H9 (cell line): Measurements from ENCODE around the gene MYMK. TPM values are rescaled to one million over a fixed set of nuclear protein-coding genes. Genes with fewer than 3 reads are reported as not detected.

ENCODE experiments used
- DNase-seq: peaks from one replicate; pipeline ENCODE4 v3.0.0-alpha.2; 2017
- H2AFZ ChIP-seq: one replicate; pipeline ENCODE4 v1.6.1; 2013; ENCODE audit warnings: mild to moderate bottlenecking, low read length, control low read depth, moderate library complexity
- H2AK5ac ChIP-seq: 2 replicates; pipeline ENCODE4 v1.6.1; 2013; ENCODE audit warnings: low read length, control low read depth, mixed read lengths; ENCODE audit not compliant: insufficient read length
- H2BK120ac ChIP-seq: one replicate; pipeline ENCODE4 v1.6.1; 2013; ENCODE audit warnings: low read depth, mild to moderate bottlenecking, low read length, control low read depth, inconsistent platforms; ENCODE audit not compliant: poor library complexity, severe bottlenecking
- H2BK12ac ChIP-seq: 2 replicates; pipeline ENCODE4 v1.6.1; 2013; ENCODE audit warnings: low read length, control low read depth, mixed read lengths, low read depth; ENCODE audit not compliant: insufficient read length
- H2BK15ac ChIP-seq: 2 replicates; pipeline ENCODE4 v1.6.1; 2013; ENCODE audit warnings: low read depth, low read length, control low read depth
- H2BK20ac ChIP-seq: one replicate; pipeline ENCODE4 v1.6.1; 2013; ENCODE audit warnings: low read depth, mild to moderate bottlenecking, low read length, control low read depth, inconsistent platforms; ENCODE audit not compliant: poor library complexity, severe bottlenecking
- H2BK5ac ChIP-seq: 2 replicates; pipeline ENCODE4 v1.6.1; 2013; ENCODE audit warnings: low read length, control low read depth, mixed read lengths; ENCODE audit not compliant: insufficient read length
- H3K14ac ChIP-seq: 2 replicates; pipeline ENCODE4 v1.6.1; 2013; ENCODE audit warnings: low read length, control low read depth; ENCODE audit not compliant: insufficient read depth
- H3K18ac ChIP-seq: 2 replicates; pipeline ENCODE4 v1.6.1; 2013; ENCODE audit warnings: low read depth, mild to moderate bottlenecking, mixed read lengths, low read length, control low read depth; ENCODE audit not compliant: insufficient read length
- H3K23ac ChIP-seq: 2 replicates; pipeline ENCODE4 v1.6.1; 2013; ENCODE audit warnings: low read length, control low read depth, mixed read lengths, low read depth; ENCODE audit not compliant: insufficient read length
- H3K23me2 ChIP-seq: 2 replicates; pipeline ENCODE4 v1.6.1; 2013; ENCODE audit warnings: low read depth, mild to moderate bottlenecking, mixed read lengths, low read length, control low read depth; ENCODE audit not compliant: insufficient read length, poor library complexity, severe bottlenecking
- H3K27ac ChIP-seq: 2 replicates; pipeline ENCODE4 v1.5.1; 2013; ENCODE audit warnings: low read length, control low read depth, mixed read lengths, low read depth; ENCODE audit not compliant: insufficient read length
- H3K27me3 ChIP-seq: 2 replicates; pipeline ENCODE4 v1.6.1; 2013; ENCODE audit warnings: low read length, control low read depth, inconsistent platforms; ENCODE audit not compliant: insufficient read depth
- H3K4ac ChIP-seq: 2 replicates; pipeline ENCODE4 v1.6.1; 2013; ENCODE audit warnings: low read depth, mild to moderate bottlenecking, control low read depth, inconsistent platforms, low read length, moderate library complexity
- H3K4me1 ChIP-seq: 2 replicates; pipeline ENCODE4 v1.6.1; 2013; ENCODE audit warnings: low read length, control low read depth, inconsistent platforms; ENCODE audit not compliant: insufficient read depth
- H3K4me2 ChIP-seq: 2 replicates; pipeline ENCODE4 v1.6.1; 2013; ENCODE audit warnings: low read length, control low read depth, mixed read lengths; ENCODE audit not compliant: insufficient read length, insufficient read depth
- H3K56ac ChIP-seq: 2 replicates; pipeline ENCODE4 v1.6.1; 2013; ENCODE audit warnings: low read depth, mild to moderate bottlenecking, mixed read lengths, low read length, control low read depth; ENCODE audit not compliant: insufficient read length
- H3K79me1 ChIP-seq: 2 replicates; pipeline ENCODE4 v1.6.1; 2013; ENCODE audit warnings: low read depth, mild to moderate bottlenecking, moderate library complexity, low read length, control low read depth, inconsistent platforms; ENCODE audit not compliant: insufficient read depth, poor library complexity, severe bottlenecking
- H3K79me2 ChIP-seq: 2 replicates; pipeline ENCODE4 v1.6.1; 2013; ENCODE audit warnings: low read length, control low read depth, inconsistent platforms; ENCODE audit not compliant: insufficient read depth
- H3K9ac ChIP-seq: 2 replicates; pipeline ENCODE4 v1.6.1; 2013; ENCODE audit warnings: low read length, control low read depth, mixed read lengths; ENCODE audit not compliant: insufficient read length; ENCODE audit errors: extremely low read depth
- H3K9me3 ChIP-seq: one replicate; pipeline ENCODE4 v1.6.1; 2013; ENCODE audit warnings: low read depth, low read length, inconsistent platforms; ENCODE audit not compliant: control insufficient read depth
- H3T11ph ChIP-seq: one replicate; pipeline ENCODE4 v1.6.1; 2013; ENCODE audit warnings: mild to moderate bottlenecking, low read length, control low read depth, inconsistent platforms
- H4K20me1 ChIP-seq: one replicate; pipeline ENCODE4 v1.6.1; 2013; ENCODE audit not compliant: control insufficient read depth, insufficient read length, insufficient read depth
- H4K5ac ChIP-seq: 2 replicates; pipeline ENCODE4 v1.6.1; 2013; ENCODE audit warnings: low read depth, mild to moderate bottlenecking, mixed read lengths, low read length, control low read depth; ENCODE audit not compliant: insufficient read length
- H4K8ac ChIP-seq: replicated peaks from 2 replicates; pipeline ENCODE4 v1.6.1; 2013; ENCODE audit warnings: low read length, control low read depth, mixed read lengths, low read depth; ENCODE audit not compliant: insufficient read length
- H4K91ac ChIP-seq: 2 replicates; pipeline ENCODE4 v1.6.1; 2013; ENCODE audit warnings: low read depth, mild to moderate bottlenecking, moderate library complexity, mixed read lengths, low read length, control low read depth; ENCODE audit not compliant: insufficient read length
- H3K27ac Mint-ChIP-seq, 3 experiments: 2 replicates in 2 of 3; 3 replicates in 1 of 3; pipeline ENCODE4 v1.8.0; 2020 to 2021; ENCODE audit warnings: mixed read lengths in 3 of 3, mild to moderate bottlenecking in 1 of 3, moderate library complexity in 1 of 3
- H3K27me3 Mint-ChIP-seq: 2 replicates; pipeline ENCODE4 v1.8.0; 2021; ENCODE audit warnings: low read depth, mild to moderate bottlenecking, moderate library complexity, mixed read lengths
- H3K36me3 Mint-ChIP-seq, 3 experiments: 2 replicates in 2 of 3; 3 replicates in 1 of 3; pipeline ENCODE4 v1.8.0; 2020 to 2021; ENCODE audit warnings: low read depth in 3 of 3, mixed read lengths in 3 of 3; ENCODE audit not compliant: insufficient read depth in 1 of 3
- H3K4me1 Mint-ChIP-seq, 2 experiments: 2 replicates each; pipeline ENCODE4 v1.8.0; 2020; ENCODE audit warnings: mixed read lengths in 2 of 2
- H3K4me3 Mint-ChIP-seq, 2 experiments: 2 replicates in 1 of 2; 3 replicates in 1 of 2; pipeline ENCODE4 v1.8.0; 2020 to 2021; ENCODE audit warnings: mild to moderate bottlenecking in 2 of 2, mixed read lengths in 2 of 2, moderate library complexity in 1 of 2
- H3K9me3 Mint-ChIP-seq, 2 experiments: 2 replicates in 1 of 2; 3 replicates in 1 of 2; pipeline ENCODE4 v1.8.0; 2020; ENCODE audit warnings: mild to moderate bottlenecking in 2 of 2, mixed read lengths in 2 of 2, moderate library complexity in 1 of 2
- WGBS: extraction: QIAGEN DNeasy Blood & Tissue Kit; methylation state at CpG from one replicate; pipeline ENCODE4 v1.1.7; 2013; ENCODE audit warnings: missing lambda C conversion rate, low lambda C conversion rate, mixed read lengths; ENCODE audit not compliant: insufficient read length; ENCODE audit errors: extremely low coverage; 5-methylcytosine and 5-hydroxymethylcytosine counted together
- total RNA-seq: library from RNA; stranded (reverse); gene quantifications from 2 replicates; pipeline ENCODE4 v1.2.1, GENCODE V29; 2021
- TF ChIP-seq, protein P1 (sequence below): fragments of 200-600 bp; sonication (generic); conservative IDR thresholded peaks from 3 replicates; pipeline ENCODE4 v1.8.0; 2021; ENCODE audit warnings: antibody characterized with exemption, mild to moderate bottlenecking

The MYMK gene
- total RNA-seq, 1 experiment from 2014 or later = not detected

DNA sequence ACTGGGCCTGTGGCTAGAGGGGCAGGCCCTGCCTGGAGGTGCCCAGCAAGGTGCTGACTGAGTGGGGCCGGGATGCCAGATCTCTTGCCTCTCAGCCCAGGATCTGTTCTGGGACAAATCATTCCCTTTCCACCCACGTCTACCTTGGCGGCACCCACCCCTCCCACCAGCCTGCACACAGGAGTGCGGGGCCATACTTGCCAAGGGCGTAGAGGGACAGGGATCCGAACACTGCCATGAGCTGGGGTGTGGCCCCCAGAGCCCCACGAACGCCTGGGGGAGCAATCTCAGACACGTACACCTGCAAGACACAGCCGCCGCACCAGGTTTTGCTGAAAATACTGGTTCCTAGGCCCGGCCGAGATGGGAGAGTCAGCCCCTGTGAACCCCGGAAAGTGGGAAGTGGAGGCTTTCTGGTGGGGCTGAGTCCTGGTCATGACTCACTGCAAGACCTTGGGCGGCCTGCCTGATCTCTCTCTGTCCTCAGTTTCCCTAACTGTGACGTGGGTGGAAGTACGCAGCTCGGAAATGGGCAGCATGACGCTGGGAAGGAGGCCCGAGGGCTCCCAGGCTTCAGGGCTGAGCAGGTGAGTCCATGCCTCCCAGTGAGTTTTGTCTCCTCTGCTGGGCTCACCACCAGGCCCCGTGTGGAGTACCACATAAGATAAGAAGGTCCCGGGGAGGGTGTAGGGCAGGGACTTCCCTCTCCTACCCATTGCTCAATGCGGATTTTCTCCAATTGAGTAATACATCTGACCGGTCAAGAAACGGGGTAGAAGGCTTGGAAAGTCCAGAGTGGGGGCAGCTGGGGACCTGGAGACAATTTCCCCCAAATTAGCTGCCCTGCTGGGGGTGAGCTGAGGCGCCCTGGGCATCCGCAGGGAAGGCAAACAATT is 48.5 kb downstream of the MYMK start:
- H3K27me3 Mint-ChIP-seq = peaks cover 9% of the 10 kb centered on the region
- no peak overlapping the region for H4K8ac ChIP-seq
- H4K20me1 ChIP-seq = no peaks in the 10 kb centered on the region
- H3K79me2 ChIP-seq = no peaks in the 10 kb centered on the region; the same call in 1 of the 2 replicates
- no peak overlapping the region for H3K23ac ChIP-seq
- no peaks in the 10 kb centered on the region for H3K27me3 ChIP-seq
- H2BK15ac ChIP-seq = no peak overlapping the region
- no peaks in the 10 kb centered on the region for H3K9me3 Mint-ChIP-seq
- H3K79me1 ChIP-seq = no peaks in the 10 kb centered on the region
- H3K18ac ChIP-seq = no peak overlapping the region
- peaks cover 11 to 20% (median 12%) of the 10 kb centered on the region in 3 experiments; a peak in 6 of 7 replicates for H3K36me3 Mint-ChIP-seq
- peaks cover 13% of the 10 kb centered on the region for H3K23me2 ChIP-seq
- H3K4ac ChIP-seq = no peak overlapping the region
- no peak overlapping the region for H3K4me2 ChIP-seq
- no peaks in the 10 kb centered on the region for H3K9me3 ChIP-seq
- no peak overlapping the region for H4K5ac ChIP-seq
- no peak overlapping the region for H3K14ac ChIP-seq
- H3K4me1 Mint-ChIP-seq = peaks cover 4 to 11% of the 10 kb centered on the region in 2 experiments
- H3K27ac Mint-ChIP-seq = no peak overlapping the region
- H3K4me3 Mint-ChIP-seq = no peak overlapping the region; a peak in 1 of 5 replicates
- H3K56ac ChIP-seq = no peak overlapping the region
- TF ChIP-seq, protein P1, sequence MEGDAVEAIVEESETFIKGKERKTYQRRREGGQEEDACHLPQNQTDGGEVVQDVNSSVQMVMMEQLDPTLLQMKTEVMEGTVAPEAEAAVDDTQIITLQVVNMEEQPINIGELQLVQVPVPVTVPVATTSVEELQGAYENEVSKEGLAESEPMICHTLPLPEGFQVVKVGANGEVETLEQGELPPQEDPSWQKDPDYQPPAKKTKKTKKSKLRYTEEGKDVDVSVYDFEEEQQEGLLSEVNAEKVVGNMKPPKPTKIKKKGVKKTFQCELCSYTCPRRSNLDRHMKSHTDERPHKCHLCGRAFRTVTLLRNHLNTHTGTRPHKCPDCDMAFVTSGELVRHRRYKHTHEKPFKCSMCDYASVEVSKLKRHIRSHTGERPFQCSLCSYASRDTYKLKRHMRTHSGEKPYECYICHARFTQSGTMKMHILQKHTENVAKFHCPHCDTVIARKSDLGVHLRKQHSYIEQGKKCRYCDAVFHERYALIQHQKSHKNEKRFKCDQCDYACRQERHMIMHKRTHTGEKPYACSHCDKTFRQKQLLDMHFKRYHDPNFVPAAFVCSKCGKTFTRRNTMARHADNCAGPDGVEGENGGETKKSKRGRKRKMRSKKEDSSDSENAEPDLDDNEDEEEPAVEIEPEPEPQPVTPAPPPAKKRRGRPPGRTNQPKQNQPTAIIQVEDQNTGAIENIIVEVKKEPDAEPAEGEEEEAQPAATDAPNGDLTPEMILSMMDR = no peak
- DNase-seq = no peak
- H2AK5ac ChIP-seq = no peak overlapping the region
- H3K27ac ChIP-seq = no peak overlapping the region
- H3K4me1 ChIP-seq = 0 out of 2 replicates have a peak, but pooled peaks cover 2% of the 10 kb centered on the region
- no peak overlapping the region for H2BK120ac ChIP-seq
- no peak overlapping the region for H4K91ac ChIP-seq
- H3T11ph ChIP-seq = no peak overlapping the region
- WGBS = no CpG with 5 or more reads among the region's 27 CpGs
- H2AFZ ChIP-seq = no peak overlapping the region
- H2BK20ac ChIP-seq = no peak overlapping the region
- no peak overlapping the region for H2BK12ac ChIP-seq
- H2BK5ac ChIP-seq = no peak overlapping the region
- no peak overlapping the region for H3K9ac ChIP-seq
